Memory B cell (primary cell): ENCODE data around the gene HLCS.

ENCODE experiments used
- ATAC-seq: fragments of 150-1000 bp; cut with Tn5 transposase; 2 replicates; pipeline ENCODE4 v1.10.0; 2021; ENCODE audit warnings: low read depth, mild to moderate bottlenecking, moderate library complexity
- DNase-seq, 2 donors: peaks; one replicate each; pipeline ENCODE4 v3.0.0; 2022; ENCODE audit warnings: low spot score in 2 of 2
- H3K27ac Mint-ChIP-seq: one replicate; pipeline ENCODE4 v1.8.0; 2022; ENCODE audit warnings: mild to moderate bottlenecking, moderate library complexity, mixed read lengths
- H3K27me3 Mint-ChIP-seq: one replicate; pipeline ENCODE4 v1.8.0; 2022; ENCODE audit warnings: mixed read lengths
- H3K36me3 Mint-ChIP-seq: one replicate; pipeline ENCODE4 v1.8.0; 2022; ENCODE audit warnings: mild to moderate bottlenecking, mixed read lengths
- H3K4me1 Mint-ChIP-seq: one replicate; pipeline ENCODE4 v1.8.0; 2022; ENCODE audit warnings: mixed read lengths
- H3K4me3 Mint-ChIP-seq: one replicate; pipeline ENCODE4 v1.8.0; 2022; ENCODE audit warnings: mild to moderate bottlenecking, moderate library complexity, mixed read lengths
- H3K9me3 Mint-ChIP-seq: one replicate; pipeline ENCODE4 v1.8.0; 2022; ENCODE audit warnings: mixed read lengths

Gene HLCS

DNA sequence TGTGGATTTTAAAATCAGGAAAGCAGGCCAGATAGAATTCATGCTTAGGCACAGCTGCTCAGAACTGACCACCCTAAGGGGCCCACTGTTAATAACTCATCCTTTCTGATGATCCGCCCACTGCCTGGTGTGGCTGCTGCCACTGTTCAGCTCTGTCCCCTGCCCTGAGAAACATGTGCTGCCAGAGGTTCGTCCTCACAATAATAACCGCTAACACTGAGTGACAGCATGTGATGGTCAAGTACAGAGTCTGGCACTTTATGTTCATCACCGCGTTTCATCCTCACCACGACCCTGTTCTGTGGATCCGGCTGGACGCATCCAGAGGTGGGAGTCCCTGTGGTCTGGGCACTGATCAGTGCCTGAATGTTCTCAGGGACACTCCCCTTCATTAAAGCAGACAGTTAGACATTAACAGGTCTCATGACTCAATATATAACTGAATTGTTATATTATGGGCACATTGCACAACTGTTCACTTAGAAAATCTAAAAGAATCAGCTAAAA is 159.0 kb downstream of the HLCS start:
- Mint-ChIP-seq H3K36me3 (peaks cover 20% of the 10 kb centered on the region), H3K27me3 (no peaks in the 10 kb centered on the region), H3K4me3 (no peak overlapping the region), H3K4me1 (no peaks in the 10 kb centered on the region), H3K27ac (no peak overlapping the region), H3K9me3 (no peaks in the 10 kb centered on the region)
- DNase-seq (no peak), ATAC-seq (no peak)

- ATAC-seq (no peak), DNase-seq (no peak)
- H3K4me1 Mint-ChIP-seq = no peaks in the 10 kb centered on the region
- no peak overlapping the region for H3K4me3 Mint-ChIP-seq
- no peak overlapping the region for H3K27ac Mint-ChIP-seq
- no peaks in the 10 kb centered on the region for H3K27me3 Mint-ChIP-seq
- peaks cover 21% of the 10 kb centered on the region for H3K36me3 Mint-ChIP-seq
- H3K9me3 Mint-ChIP-seq = no peaks in the 10 kb centered on the region
Observed at GRCh38 chr21:36806103-36806502, 160.4 kb downstream of the HLCS start.

- DNase-seq (no peak), ATAC-seq (no peak)
- H3K4me1 Mint-ChIP-seq = no peaks in the 10 kb centered on the region
- H3K27me3 Mint-ChIP-seq = no peaks in the 10 kb centered on the region
- H3K36me3 Mint-ChIP-seq = peaks cover 27% of the 10 kb centered on the region
- no peak overlapping the region for H3K27ac Mint-ChIP-seq
- H3K9me3 Mint-ChIP-seq = no peaks in the 10 kb centered on the region
- no peak overlapping the region for H3K4me3 Mint-ChIP-seq
Observed at GRCh38 chr21:36804874-36805611, 161.4 kb downstream of the HLCS start.

DNA sequence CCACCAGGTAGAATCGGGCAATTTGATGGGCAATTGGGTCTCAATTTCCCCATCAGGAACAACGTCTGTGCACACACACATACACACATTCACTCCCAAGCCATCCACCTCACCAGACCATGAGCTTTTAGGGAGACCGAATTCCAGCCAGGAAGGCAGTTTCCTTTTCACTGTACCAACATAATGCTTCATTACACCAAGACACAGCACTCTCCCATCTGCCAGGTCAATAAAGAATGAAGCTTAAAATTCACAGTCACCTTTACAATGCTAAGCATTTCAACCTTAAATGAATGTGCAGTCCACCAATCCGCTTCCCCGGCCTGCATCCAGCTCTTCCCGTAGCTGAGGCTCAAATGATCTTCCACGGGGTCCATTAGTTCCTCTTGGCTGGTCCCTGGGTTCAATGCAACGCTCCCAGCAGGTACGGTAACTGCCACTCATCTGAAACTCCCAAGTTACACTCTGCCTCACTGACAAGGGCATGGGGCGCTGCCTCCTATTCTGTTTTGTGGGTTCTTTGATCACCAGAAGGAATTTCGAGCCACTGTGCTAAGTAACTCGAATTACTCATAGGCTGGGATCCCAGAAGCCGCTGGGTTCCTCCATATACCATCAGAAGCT is 162.5 kb downstream of the HLCS start:
- ATAC-seq = no peak
- H3K27me3 Mint-ChIP-seq = no peaks in the 10 kb centered on the region
- no peaks in the 10 kb centered on the region for H3K4me1 Mint-ChIP-seq
- H3K9me3 Mint-ChIP-seq = peaks cover 5% of the 10 kb centered on the region
- DNase-seq = no peak
- H3K36me3 Mint-ChIP-seq = peaks cover 35% of the 10 kb centered on the region
- H3K4me3 Mint-ChIP-seq = no peak overlapping the region
- no peak overlapping the region for H3K27ac Mint-ChIP-seq

- Mint-ChIP-seq H3K27me3 (no peaks in the 10 kb centered on the region), H3K9me3 (peaks cover 5% of the 10 kb centered on the region), H3K4me3 (no peak overlapping the region), H3K4me1 (no peaks in the 10 kb centered on the region), H3K27ac (no peak overlapping the region), H3K36me3 (peaks cover 35% of the 10 kb centered on the region)
- no peak for ATAC-seq
- no peak for DNase-seq
Observed at GRCh38 chr21:36803051-36803645, 163.3 kb downstream of the HLCS start.

- ATAC-seq = no peak
Observed at GRCh38 chr21:36800734-36801133, 165.7 kb downstream of the HLCS start.

GRCh38 chr21:36799869-36800268 is 166.6 kb downstream of the HLCS start:
- ATAC-seq (no peak), DNase-seq (no peak)
- Mint-ChIP-seq H3K4me1 (no peaks in the 10 kb centered on the region), H3K27ac (no peak overlapping the region), H3K27me3 (no peaks in the 10 kb centered on the region), H3K4me3 (no peak overlapping the region), H3K9me3 (peaks cover 12% of the 10 kb centered on the region), H3K36me3 (peaks cover 40% of the 10 kb centered on the region)

More at GRCh38 chr21:36800734-36801133, 165.7 kb downstream of the HLCS start:
- H3K4me3 Mint-ChIP-seq = no peak overlapping the region
- H3K4me1 Mint-ChIP-seq = no peaks in the 10 kb centered on the region
- no peaks in the 10 kb centered on the region for H3K27me3 Mint-ChIP-seq
- peaks cover 38% of the 10 kb centered on the region for H3K36me3 Mint-ChIP-seq
- peaks cover 11% of the 10 kb centered on the region for H3K9me3 Mint-ChIP-seq
- H3K27ac Mint-ChIP-seq = no peak overlapping the region
- DNase-seq = no peak

- ATAC-seq (no peak), DNase-seq (no peak)
- Mint-ChIP-seq H3K4me3 (no peak overlapping the region), H3K9me3 (peaks cover 20% of the 10 kb centered on the region), H3K36me3 (peaks cover 44% of the 10 kb centered on the region), H3K27ac (no peak overlapping the region), H3K27me3 (no peaks in the 10 kb centered on the region), H3K4me1 (no peaks in the 10 kb centered on the region)
Observed at GRCh38 chr21:36798491-36798890, 168.0 kb downstream of the HLCS start.

GRCh38 chr21:36796070-36796469 is 170.4 kb downstream of the HLCS start:
- no peaks in the 10 kb centered on the region for H3K27me3 Mint-ChIP-seq
- ATAC-seq (no peak), DNase-seq (no peak)
- H3K4me3 Mint-ChIP-seq = no peak overlapping the region
- H3K27ac Mint-ChIP-seq = no peak overlapping the region
- H3K4me1 Mint-ChIP-seq = no peaks in the 10 kb centered on the region
- peaks cover 35% of the 10 kb centered on the region for H3K36me3 Mint-ChIP-seq
- peaks cover 20% of the 10 kb centered on the region for H3K9me3 Mint-ChIP-seq

GRCh38 chr21:36792505-36792967 is 173.9 kb downstream of the HLCS start:
- H3K4me1 Mint-ChIP-seq = no peaks in the 10 kb centered on the region
- DNase-seq (no peak), ATAC-seq (no peak)

GRCh38 chr21:36791695-36792470 is 174.6 kb downstream of the HLCS start:
- H3K27me3 Mint-ChIP-seq = no peaks in the 10 kb centered on the region
- no peak overlapping the region for H3K4me3 Mint-ChIP-seq
- peaks cover 21% of the 10 kb centered on the region for H3K36me3 Mint-ChIP-seq
- no peak for DNase-seq
- ATAC-seq = no peak
- no peaks in the 10 kb centered on the region for H3K4me1 Mint-ChIP-seq
- H3K9me3 Mint-ChIP-seq = peaks cover 9% of the 10 kb centered on the region
- H3K27ac Mint-ChIP-seq = no peak overlapping the region

More at GRCh38 chr21:36792505-36792967, 173.9 kb downstream of the HLCS start:
- H3K27me3 Mint-ChIP-seq = no peaks in the 10 kb centered on the region
- H3K27ac Mint-ChIP-seq = no peak overlapping the region
- H3K36me3 Mint-ChIP-seq = peaks cover 23% of the 10 kb centered on the region
- H3K4me3 Mint-ChIP-seq = no peak overlapping the region
- H3K9me3 Mint-ChIP-seq = peaks cover 11% of the 10 kb centered on the region

DNA sequence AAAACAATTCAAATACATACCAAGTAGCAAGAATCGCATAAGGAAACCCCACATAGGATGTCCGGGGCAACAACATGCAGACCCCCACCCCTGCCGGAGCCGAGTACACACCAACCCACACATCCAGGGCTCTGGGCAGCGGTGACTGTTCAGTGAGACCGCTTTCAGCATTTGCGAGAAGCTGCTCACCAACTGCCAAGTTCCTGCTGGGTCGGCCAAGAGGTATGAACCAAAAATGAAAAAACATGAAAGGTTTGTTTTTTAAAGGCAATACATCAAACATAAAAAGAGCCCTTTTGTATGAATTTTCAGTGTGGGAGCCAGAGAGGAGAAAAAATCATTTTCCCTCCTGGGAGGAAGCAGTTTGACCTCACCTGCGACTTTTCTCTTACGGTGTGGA is 175.3 kb downstream of the HLCS start:
- Mint-ChIP-seq H3K4me1 (no peaks in the 10 kb centered on the region), H3K36me3 (peaks cover 25% of the 10 kb centered on the region), H3K27ac (no peak overlapping the region), H3K9me3 (peaks cover 9% of the 10 kb centered on the region), H3K4me3 (no peak overlapping the region), H3K27me3 (no peaks in the 10 kb centered on the region)
- DNase-seq = no peak
- ATAC-seq = no peak

DNA sequence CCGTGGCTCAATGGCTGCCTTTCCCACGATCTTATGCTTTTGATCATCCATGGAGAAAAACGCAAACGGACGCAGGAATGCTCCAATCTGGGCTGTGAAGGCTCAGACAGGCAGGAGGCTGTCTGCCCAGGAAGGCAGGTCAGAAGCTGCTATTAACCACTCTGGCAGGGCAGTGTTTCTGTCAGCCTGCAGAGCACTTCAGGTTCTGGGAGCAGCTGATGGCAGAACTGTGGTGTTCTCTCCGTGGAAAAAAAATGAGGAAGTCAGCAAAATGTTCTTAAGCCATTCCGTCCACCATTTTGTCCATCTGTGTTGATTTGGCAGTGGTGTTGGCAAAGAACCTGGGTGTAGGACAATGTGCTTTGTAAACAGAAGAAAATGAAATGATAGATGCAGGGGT is 175.9 kb downstream of the HLCS start:
- H3K27me3 Mint-ChIP-seq = no peaks in the 10 kb centered on the region
- ATAC-seq (no peak), DNase-seq (no peak)
- H3K4me3 Mint-ChIP-seq = no peak overlapping the region
- H3K27ac Mint-ChIP-seq = no peak overlapping the region
- H3K36me3 Mint-ChIP-seq = peaks cover 25% of the 10 kb centered on the region
- no peaks in the 10 kb centered on the region for H3K4me1 Mint-ChIP-seq
- peaks cover 9% of the 10 kb centered on the region for H3K9me3 Mint-ChIP-seq
